WTC11 (cell line): Measurements from ENCODE around the gene CORO1C. TPM values are rescaled to one million over a fixed set of nuclear protein-coding genes. Genes with fewer than 3 reads are reported as not detected.

Experiments used
- ATAC-seq: fragments of 200-7000 bp; cut with Tn5 transposase; 2 replicates; pipeline ENCODE4 v1.10.0; 2021; ENCODE audit warnings: mild to moderate bottlenecking, moderate library complexity
- CTCF ChIA-PET: fragments of 300-600 bp; sonication (Branson Sonifier 250); formaldehyde crosslinking; loops from one replicate; lab custom pipeline; 2021; ENCODE audit warnings: antibody characterized with exemption; lab: Charles Lee
- POLR2A ChIA-PET: fragments of 350-600 bp; sonication (Branson Sonifier 250); formaldehyde crosslinking; loops from one replicate; lab custom pipeline; 2021; ENCODE audit warnings: antibody characterized with exemption; lab: Charles Lee
- DNase-seq: peaks from one replicate; pipeline ENCODE4 v3.0.0; 2021; ENCODE audit warnings: low spot score
- H3K27ac Mint-ChIP-seq: 2 replicates; pipeline ENCODE4 v1.8.0; 2021; ENCODE audit warnings: mixed read lengths
- H3K27me3 Mint-ChIP-seq: 2 replicates; pipeline ENCODE4 v1.8.0; 2021; ENCODE audit warnings: low read depth, mild to moderate bottlenecking, moderate library complexity, mixed read lengths
- H3K36me3 Mint-ChIP-seq: 2 replicates; pipeline ENCODE4 v1.8.0; 2021; ENCODE audit warnings: mixed read lengths
- H3K4me1 Mint-ChIP-seq: 2 replicates; pipeline ENCODE4 v1.8.0; 2022; ENCODE audit warnings: mixed read lengths
- H3K4me3 Mint-ChIP-seq: 2 replicates; pipeline ENCODE4 v1.8.0; 2021; ENCODE audit warnings: mild to moderate bottlenecking, moderate library complexity, mixed read lengths
- H3K9me3 Mint-ChIP-seq: 2 replicates; pipeline ENCODE4 v1.8.0; 2021; ENCODE audit warnings: mixed read lengths
- CDX4 ChIP-seq: fragments of 250-450 bp; sonication (Bioruptor Pico); IDR thresholded peaks from 2 replicates; pipeline ENCODE4 v1.9.0; 2021; ENCODE audit warnings: moderate library complexity, mild to moderate bottlenecking, inconsistent platforms, borderline replicate concordance
- CREM ChIP-seq: sonication (generic); formaldehyde crosslinking; IDR thresholded peaks from 2 replicates; pipeline ENCODE4 v1.8.1; 2022; ENCODE audit warnings: mild to moderate bottlenecking, missing genetic modification reagents, moderate library complexity
- ESRRA ChIP-seq: sonication (generic); formaldehyde crosslinking; IDR thresholded peaks from 2 replicates; pipeline ENCODE4 v1.8.1; 2022; ENCODE audit warnings: mild to moderate bottlenecking, missing genetic modification reagents, borderline replicate concordance
- FOXJ3 ChIP-seq: sonication (generic); formaldehyde crosslinking; IDR thresholded peaks from 2 replicates; pipeline ENCODE4 v1.9.0; 2021; ENCODE audit warnings: missing genetic modification reagents, mild to moderate bottlenecking, borderline replicate concordance
- FOXP1 ChIP-seq: sonication (generic); formaldehyde crosslinking; IDR thresholded peaks from 2 replicates; pipeline ENCODE4 v1.8.0; 2022; ENCODE audit warnings: missing genetic modification reagents, mild to moderate bottlenecking, moderate library complexity, borderline replicate concordance
- FOXP4 ChIP-seq: sonication (generic); formaldehyde crosslinking; IDR thresholded peaks from 2 replicates; pipeline ENCODE4 v1.8.0; 2022; ENCODE audit warnings: mild to moderate bottlenecking, missing genetic modification reagents
- IRF2 ChIP-seq: sonication (generic); formaldehyde crosslinking; IDR thresholded peaks from 2 replicates; pipeline ENCODE4 v1.8.0; 2022; ENCODE audit warnings: low read depth, missing genetic modification reagents, borderline replicate concordance
- JAZF1 ChIP-seq: fragments of 250-450 bp; sonication (Bioruptor Pico); IDR thresholded peaks from 2 replicates; pipeline ENCODE4 v1.9.0; 2021; ENCODE audit warnings: moderate library complexity, mild to moderate bottlenecking, inconsistent platforms
- JUN ChIP-seq: sonication (generic); formaldehyde crosslinking; IDR thresholded peaks from 2 replicates; pipeline ENCODE4 v1.8.0; 2023; ENCODE audit warnings: mild to moderate bottlenecking, missing genetic modification reagents
- MXD4 ChIP-seq: fragments of 250-450 bp; sonication (Bioruptor Pico); IDR thresholded peaks from 2 replicates; pipeline ENCODE4 v1.8.0; 2021; ENCODE audit warnings: mild to moderate bottlenecking, moderate library complexity, borderline replicate concordance
- OVOL2 ChIP-seq: fragments of 250-450 bp; sonication (Bioruptor Pico); IDR thresholded peaks from 2 replicates; pipeline ENCODE4 v1.9.0; 2021; ENCODE audit warnings: mild to moderate bottlenecking, borderline replicate concordance
- PRRX2 ChIP-seq: fragments of 250-450 bp; sonication (Bioruptor Pico); IDR thresholded peaks from 2 replicates; pipeline ENCODE4 v1.8.0; 2021; ENCODE audit warnings: mild to moderate bottlenecking
- SMAD3 ChIP-seq: sonication (generic); formaldehyde crosslinking; IDR thresholded peaks from 2 replicates; pipeline ENCODE4 v1.8.0; 2022; ENCODE audit warnings: missing genetic modification reagents, mild to moderate bottlenecking, borderline replicate concordance
- USF2 ChIP-seq: sonication (generic); formaldehyde crosslinking; IDR thresholded peaks from 2 replicates; pipeline ENCODE4 v1.8.1; 2023; ENCODE audit warnings: mild to moderate bottlenecking, missing genetic modification reagents, moderate library complexity
- ZBTB21 ChIP-seq: sonication (generic); formaldehyde crosslinking; IDR thresholded peaks from 2 replicates; pipeline ENCODE4 v1.8.1; 2023; ENCODE audit warnings: mild to moderate bottlenecking, missing genetic modification reagents, borderline replicate concordance
- ZNF138 ChIP-seq: sonication (generic); formaldehyde crosslinking; conservative IDR thresholded peaks from 2 replicates; pipeline ENCODE4 v1.8.1; 2022; ENCODE audit warnings: mild to moderate bottlenecking, moderate library complexity, missing genetic modification reagents
- ZNF263 ChIP-seq: sonication (generic); formaldehyde crosslinking; IDR thresholded peaks from 2 replicates; pipeline ENCODE4 v1.8.1; 2022; ENCODE audit warnings: low read depth, mild to moderate bottlenecking, moderate library complexity, missing genetic modification reagents
- ZNF396 ChIP-seq: fragments of 250-450 bp; sonication (Bioruptor Pico); IDR thresholded peaks from 2 replicates; pipeline ENCODE4 v1.8.0; 2021; ENCODE audit warnings: mild to moderate bottlenecking, moderate library complexity, borderline replicate concordance
- ZNF532 ChIP-seq: fragments of 250-450 bp; sonication (Bioruptor Pico); IDR thresholded peaks from 2 replicates; pipeline ENCODE4 v1.9.0; 2021; ENCODE audit warnings: mild to moderate bottlenecking, borderline replicate concordance
- total RNA-seq: library from RNA; stranded (reverse); gene quantifications from 3 replicates; pipeline ENCODE4 v1.2.3, GENCODE V29; 2021
- TF ChIP-seq, protein P1 (sequence below): fragments of 250-450 bp; sonication (Bioruptor Pico); IDR thresholded peaks from 2 replicates; pipeline ENCODE4 v1.9.0; 2021; ENCODE audit warnings: mild to moderate bottlenecking
- TF ChIP-seq, protein P2 (sequence below): fragments of 250-450 bp; sonication (Bioruptor Pico); IDR thresholded peaks from 2 replicates; pipeline ENCODE4 v1.9.0; 2021; ENCODE audit warnings: mild to moderate bottlenecking
- TF ChIP-seq, protein P3 (sequence below): sonication (generic); formaldehyde crosslinking; IDR thresholded peaks from 2 replicates; pipeline ENCODE4 v1.8.1; 2022; ENCODE audit warnings: mild to moderate bottlenecking, missing genetic modification reagents, moderate library complexity, borderline replicate concordance

The CORO1C gene
- total RNA-seq, 1 experiment from 2014 or later: 113 TPM

GRCh38 chr12:108712925-108713203, 18.5 kb downstream of the CORO1C start:
- H3K27me3 Mint-ChIP-seq: no peaks in the 10 kb centered on the region
- no peak for TF ChIP-seq ZNF138 (CRISPR knock-in tag)
- no peak for TF ChIP-seq FOXJ3
- no peak for TF ChIP-seq FOXP4 (CRISPR knock-in tag)
- TF ChIP-seq JUN (CRISPR knock-in tag): no peak
- no peak for TF ChIP-seq SMAD3 (CRISPR knock-in tag)
- no peak for TF ChIP-seq PRRX2
- TF ChIP-seq ZNF532 (CRISPR knock-in tag): no peak
- TF ChIP-seq, protein P1, sequence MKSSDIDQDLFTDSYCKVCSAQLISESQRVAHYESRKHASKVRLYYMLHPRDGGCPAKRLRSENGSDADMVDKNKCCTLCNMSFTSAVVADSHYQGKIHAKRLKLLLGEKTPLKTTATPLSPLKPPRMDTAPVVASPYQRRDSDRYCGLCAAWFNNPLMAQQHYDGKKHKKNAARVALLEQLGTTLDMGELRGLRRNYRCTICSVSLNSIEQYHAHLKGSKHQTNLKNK (CRISPR knock-in tag): no peak
- no peak for TF ChIP-seq OVOL2 (CRISPR knock-in tag)
- TF ChIP-seq FOXP1 (CRISPR knock-in tag): no peak
- TF ChIP-seq IRF2 (CRISPR knock-in tag): no peak
- CTCF ChIA-PET: interaction anchor here (1.5 kb wide), 1 partner anchor 10 kb away, joined by 5 read pairs; no protein-coding TSS in a partner anchor
- no peaks in the 10 kb centered on the region for H3K9me3 Mint-ChIP-seq
- no peak overlapping the region for H3K27ac Mint-ChIP-seq
- POLR2A ChIA-PET: interaction anchor here (0.6 kb wide), 1 partner anchor 19 kb away, joined by 3 read pairs; no protein-coding TSS in a partner anchor
- H3K4me3 Mint-ChIP-seq: no peak overlapping the region
- peaks cover 51% of the 10 kb centered on the region for H3K4me1 Mint-ChIP-seq
- no peak for DNase-seq
- H3K36me3 Mint-ChIP-seq: 0 out of 2 replicates have a peak, but pooled peaks cover 2% of the 10 kb centered on the region
- ATAC-seq: no peak

DNA sequence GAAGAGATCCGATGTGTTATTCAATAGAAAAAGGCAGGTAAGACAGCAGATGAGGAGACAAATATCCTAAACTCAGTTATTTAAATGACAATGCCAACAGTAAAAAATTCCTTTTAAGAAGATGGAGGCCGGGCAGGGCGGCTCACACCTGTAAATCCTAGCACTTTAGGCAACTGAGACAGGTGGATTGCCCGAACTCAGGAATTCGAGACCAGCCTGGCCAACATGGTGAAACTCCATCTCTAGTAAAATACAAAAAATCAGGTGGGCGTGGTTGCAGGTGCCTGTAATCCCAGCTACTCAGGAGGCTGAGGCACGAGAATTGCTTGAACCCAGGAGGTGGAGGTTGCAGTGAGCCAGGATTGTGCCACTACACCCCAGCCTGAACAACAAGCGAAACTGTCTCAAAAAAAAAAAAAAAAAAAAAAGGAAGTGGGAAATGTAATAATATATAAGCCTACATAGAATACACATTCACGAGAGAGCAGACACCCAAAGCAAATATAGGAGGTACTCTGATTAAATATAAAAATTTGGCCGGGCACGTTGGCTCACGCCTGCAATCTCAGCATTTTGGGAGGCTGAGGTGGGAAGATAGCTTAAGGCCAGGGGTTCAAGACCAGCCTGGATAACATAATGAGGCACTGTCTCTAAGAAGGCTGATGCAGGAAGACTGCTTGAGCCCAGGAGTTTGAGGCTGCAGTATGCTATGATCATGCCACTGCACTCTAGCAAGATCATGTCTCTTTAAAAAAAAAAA, 19.0 kb downstream of the CORO1C start:
- H3K4me1 Mint-ChIP-seq: peaks cover 50% of the 10 kb centered on the region
- H3K27me3 Mint-ChIP-seq: no peaks in the 10 kb centered on the region
- H3K4me3 Mint-ChIP-seq: no peak overlapping the region
- peak; percentile 40 for ATAC-seq
- ChIA-PET POLR2A (interaction anchor here (0.6 kb wide), 1 partner anchor 19 kb away, joined by 3 read pairs; no protein-coding TSS in a partner anchor), CTCF (no interaction called here)
- DNase-seq: no peak
- no peaks in the 10 kb centered on the region for H3K9me3 Mint-ChIP-seq
- peak overlapping the region; percentile 80 for H3K27ac Mint-ChIP-seq
- H3K36me3 Mint-ChIP-seq: 0 out of 2 replicates have a peak, but pooled peaks cover 2% of the 10 kb centered on the region
- TF ChIP-seq ZBTB21 (no peak), SMAD3 (CRISPR knock-in tag) (no peak), USF2 (CRISPR knock-in tag) (no peak), CREM (CRISPR knock-in tag) (no peak), CDX4 (CRISPR knock-in tag) (no peak), ZNF263 (CRISPR knock-in tag) (no peak), JAZF1 (no peak), ESRRA (CRISPR knock-in tag) (no peak), ZNF396 (CRISPR knock-in tag) (no peak), MXD4 (CRISPR knock-in tag) (no peak)
- TF ChIP-seq, protein P2, sequence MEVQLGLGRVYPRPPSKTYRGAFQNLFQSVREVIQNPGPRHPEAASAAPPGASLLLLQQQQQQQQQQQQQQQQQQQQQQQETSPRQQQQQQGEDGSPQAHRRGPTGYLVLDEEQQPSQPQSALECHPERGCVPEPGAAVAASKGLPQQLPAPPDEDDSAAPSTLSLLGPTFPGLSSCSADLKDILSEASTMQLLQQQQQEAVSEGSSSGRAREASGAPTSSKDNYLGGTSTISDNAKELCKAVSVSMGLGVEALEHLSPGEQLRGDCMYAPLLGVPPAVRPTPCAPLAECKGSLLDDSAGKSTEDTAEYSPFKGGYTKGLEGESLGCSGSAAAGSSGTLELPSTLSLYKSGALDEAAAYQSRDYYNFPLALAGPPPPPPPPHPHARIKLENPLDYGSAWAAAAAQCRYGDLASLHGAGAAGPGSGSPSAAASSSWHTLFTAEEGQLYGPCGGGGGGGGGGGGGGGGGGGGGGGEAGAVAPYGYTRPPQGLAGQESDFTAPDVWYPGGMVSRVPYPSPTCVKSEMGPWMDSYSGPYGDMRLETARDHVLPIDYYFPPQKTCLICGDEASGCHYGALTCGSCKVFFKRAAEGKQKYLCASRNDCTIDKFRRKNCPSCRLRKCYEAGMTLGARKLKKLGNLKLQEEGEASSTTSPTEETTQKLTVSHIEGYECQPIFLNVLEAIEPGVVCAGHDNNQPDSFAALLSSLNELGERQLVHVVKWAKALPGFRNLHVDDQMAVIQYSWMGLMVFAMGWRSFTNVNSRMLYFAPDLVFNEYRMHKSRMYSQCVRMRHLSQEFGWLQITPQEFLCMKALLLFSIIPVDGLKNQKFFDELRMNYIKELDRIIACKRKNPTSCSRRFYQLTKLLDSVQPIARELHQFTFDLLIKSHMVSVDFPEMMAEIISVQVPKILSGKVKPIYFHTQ (CRISPR knock-in tag): no peak
- TF ChIP-seq, protein P3, sequence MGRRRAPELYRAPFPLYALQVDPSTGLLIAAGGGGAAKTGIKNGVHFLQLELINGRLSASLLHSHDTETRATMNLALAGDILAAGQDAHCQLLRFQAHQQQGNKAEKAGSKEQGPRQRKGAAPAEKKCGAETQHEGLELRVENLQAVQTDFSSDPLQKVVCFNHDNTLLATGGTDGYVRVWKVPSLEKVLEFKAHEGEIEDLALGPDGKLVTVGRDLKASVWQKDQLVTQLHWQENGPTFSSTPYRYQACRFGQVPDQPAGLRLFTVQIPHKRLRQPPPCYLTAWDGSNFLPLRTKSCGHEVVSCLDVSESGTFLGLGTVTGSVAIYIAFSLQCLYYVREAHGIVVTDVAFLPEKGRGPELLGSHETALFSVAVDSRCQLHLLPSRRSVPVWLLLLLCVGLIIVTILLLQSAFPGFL: no peak
